Stimulated activated CD8-positive, alpha-beta memory T cell treated with anti-CD3 and anti-CD28 coated beads, Interleukin-2, amount 100 ng/mL, for 48 hours (primary cell): Measurements from ENCODE around the gene SELPLG.
"Not testable (repeated sequence)": the region's sequence is repeated elsewhere in the genome, so short reads cannot be mapped to it uniquely, and the experiment has no call there.

Source experiments
- DNase-seq, 2 donors: peaks; one replicate each; pipeline ENCODE4 v3.0.0-alpha.2; 2020; ENCODE audit warnings: low read depth in 2 of 2

Gene SELPLG, protein sequence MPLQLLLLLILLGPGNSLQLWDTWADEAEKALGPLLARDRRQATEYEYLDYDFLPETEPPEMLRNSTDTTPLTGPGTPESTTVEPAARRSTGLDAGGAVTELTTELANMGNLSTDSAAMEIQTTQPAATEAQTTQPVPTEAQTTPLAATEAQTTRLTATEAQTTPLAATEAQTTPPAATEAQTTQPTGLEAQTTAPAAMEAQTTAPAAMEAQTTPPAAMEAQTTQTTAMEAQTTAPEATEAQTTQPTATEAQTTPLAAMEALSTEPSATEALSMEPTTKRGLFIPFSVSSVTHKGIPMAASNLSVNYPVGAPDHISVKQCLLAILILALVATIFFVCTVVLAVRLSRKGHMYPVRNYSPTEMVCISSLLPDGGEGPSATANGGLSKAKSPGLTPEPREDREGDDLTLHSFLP

DNA sequence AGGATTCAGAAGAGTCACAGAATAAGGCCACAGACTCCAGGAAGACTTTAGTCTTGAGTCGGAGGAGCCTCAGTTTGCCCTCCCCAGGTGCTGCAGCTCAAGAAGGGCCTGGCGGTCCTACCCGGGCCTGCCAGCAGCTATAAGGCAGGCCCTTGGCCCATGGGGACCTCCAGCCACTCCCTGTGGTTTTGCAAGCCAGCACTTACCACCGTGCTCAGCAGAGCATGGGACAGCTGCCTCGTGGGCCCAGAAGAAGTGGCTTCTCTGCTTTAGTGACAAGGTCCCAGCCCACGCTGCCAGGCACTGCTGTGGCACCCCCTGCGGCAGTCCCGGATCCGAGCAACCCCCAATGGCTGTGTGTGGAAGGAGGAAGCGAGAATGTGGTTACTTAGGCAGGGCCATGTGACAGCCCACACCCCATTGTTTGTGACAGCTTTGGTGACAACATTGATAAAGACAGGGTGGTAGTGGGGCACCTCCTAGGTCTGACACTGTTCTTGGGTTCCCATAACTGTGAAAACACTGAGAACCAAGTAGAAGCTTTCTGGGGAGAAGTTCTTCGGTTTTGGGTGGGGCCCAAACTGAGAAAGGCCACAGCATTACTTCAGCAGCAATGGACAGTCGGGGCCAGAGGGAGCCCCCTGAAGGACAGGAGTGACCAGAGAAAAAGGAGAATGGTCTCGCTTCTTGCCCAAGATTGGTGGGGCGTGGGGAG, at the start of gene SELPLG:
TSS of gene SELPLG (minus strand) at position 361 of the 715 bp plus-strand sequence. CDS start 9,587 bp downstream, outside the sequence.
- DNase-seq: peak; percentile 70 to 78

GRCh38 chr12:108681317-108681716, 47.6 kb upstream of the SELPLG start:
- no peak for DNase-seq

DNA sequence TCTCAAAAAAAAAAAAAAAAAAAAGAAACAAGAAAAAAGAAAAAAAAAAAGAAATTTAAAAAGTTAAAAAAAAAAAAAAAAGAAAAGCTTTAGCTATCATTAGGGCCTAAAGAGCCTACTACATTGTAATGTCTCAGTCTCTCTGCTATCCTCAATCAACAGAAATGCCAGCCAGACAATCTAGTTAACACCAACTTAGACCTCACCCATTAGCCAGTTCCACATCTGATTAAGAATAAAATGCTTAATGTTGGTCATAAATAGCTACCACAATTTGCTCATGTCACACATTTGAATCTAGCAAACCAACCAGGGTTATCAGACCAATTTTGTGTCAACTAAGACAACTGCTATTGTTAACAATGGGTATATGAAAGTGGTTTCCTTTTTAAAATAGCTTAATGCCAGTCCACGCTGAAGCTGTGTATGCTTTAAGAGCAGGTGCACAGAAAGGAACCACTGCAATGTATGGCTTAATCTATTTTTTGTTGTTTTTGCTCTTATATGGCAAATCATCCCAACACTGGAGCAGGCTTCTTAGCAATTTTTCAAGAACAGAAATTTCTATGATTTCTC, 45.5 kb upstream of the SELPLG start:
- DNase-seq: no peak

- no peak for DNase-seq
Measured at GRCh38 chr12:108678104-108678730, 44.5 kb upstream of the SELPLG start.

- no peak for DNase-seq
Measured at GRCh38 chr12:108677381-108677780, 43.7 kb upstream of the SELPLG start.

- no peak for DNase-seq
Measured at GRCh38 chr12:108676707-108677106, 43.0 kb upstream of the SELPLG start.

GRCh38 chr12:108675792-108676191, 42.1 kb upstream of the SELPLG start:
- DNase-seq: no peak

DNA sequence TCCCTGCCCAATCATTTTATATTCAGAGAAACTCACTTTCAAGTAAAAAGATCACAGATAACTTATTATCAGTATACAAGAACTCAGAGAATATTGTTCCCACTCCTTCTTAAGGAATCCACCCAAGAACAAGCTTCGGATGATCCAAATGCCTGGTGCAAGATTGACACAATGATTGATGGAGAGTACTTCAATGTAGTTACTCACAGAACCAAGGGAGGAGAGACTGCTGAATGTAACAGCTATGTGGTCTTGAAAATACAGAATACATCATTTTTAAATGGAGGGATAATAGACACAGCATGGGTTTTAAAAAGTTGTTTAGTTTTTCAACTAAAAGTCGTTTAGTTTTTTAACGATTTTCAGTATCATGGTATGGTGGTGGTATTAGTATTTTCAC, 38.4 kb upstream of the SELPLG start:
- no peak for DNase-seq

GRCh38 chr12:108671110-108671509, 37.4 kb upstream of the SELPLG start:
- DNase-seq: no peak

DNA sequence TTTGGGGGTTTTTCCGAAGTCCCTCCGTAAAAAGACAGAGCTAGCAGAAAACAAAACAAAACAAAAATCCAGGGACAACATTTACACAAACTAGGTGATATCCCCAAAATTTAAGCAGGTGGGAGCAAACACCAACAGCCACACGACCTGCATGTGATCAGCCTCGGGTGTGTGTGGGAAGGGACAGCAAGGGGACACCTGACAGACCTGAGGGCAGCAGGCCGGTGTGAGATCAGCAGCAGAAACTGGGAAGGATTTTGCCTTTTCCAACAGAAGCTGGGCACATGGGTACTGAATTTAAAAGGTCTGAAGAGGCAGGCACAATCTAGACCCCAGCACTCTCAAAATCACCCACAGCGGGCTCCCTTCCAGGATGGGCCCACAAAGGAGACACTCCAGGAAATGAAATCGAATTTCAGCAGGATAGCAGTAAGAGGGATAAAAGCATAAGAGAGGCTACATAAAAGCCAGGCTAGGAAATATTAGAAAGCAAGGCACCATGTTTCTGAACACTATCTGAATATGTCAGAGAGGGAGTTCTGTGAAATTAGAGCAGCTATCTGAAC, 36.5 kb upstream of the SELPLG start:
- DNase-seq: no peak

DNA sequence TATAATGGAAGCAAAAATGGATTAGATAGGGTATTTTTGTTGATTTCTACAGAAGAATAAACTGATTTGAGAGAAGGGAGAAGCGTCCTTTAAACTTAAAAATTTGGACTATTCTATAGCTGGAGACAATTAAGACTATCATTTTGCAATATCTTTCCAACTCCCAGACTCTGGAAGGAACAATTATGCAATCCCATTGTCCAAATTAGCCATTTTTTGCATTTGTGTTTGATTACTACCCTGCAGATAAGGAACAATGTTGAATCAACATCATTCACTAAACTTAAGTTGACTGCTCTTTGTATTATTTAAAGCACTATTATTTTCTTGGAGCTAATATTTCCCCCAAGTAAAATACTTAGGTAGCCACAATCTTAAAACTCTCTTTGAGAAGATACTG, 34.8 kb upstream of the SELPLG start:
- DNase-seq: no peak

- DNase-seq: no peak
Measured at GRCh38 chr12:108668063-108668462, 34.4 kb upstream of the SELPLG start.

DNA sequence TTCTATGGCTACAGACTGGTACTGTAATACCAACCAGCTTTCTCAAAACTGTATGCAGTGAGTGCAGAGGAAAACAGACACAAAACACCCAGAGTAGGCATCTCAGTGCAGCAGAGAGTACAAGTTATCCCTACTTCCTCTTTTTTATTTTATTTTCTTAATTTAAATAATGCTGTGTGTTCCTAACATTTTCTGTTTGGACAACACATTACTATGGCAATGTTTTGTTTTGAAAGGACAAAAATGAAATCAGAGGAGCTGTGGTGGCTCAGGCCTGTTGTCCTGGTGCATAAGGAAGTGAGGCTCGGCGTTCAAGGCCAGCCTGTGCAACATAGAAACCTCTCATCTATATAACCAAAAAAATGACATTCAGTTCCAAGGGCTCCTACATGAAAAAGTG, 33.7 kb upstream of the SELPLG start:
- DNase-seq: no peak

DNA sequence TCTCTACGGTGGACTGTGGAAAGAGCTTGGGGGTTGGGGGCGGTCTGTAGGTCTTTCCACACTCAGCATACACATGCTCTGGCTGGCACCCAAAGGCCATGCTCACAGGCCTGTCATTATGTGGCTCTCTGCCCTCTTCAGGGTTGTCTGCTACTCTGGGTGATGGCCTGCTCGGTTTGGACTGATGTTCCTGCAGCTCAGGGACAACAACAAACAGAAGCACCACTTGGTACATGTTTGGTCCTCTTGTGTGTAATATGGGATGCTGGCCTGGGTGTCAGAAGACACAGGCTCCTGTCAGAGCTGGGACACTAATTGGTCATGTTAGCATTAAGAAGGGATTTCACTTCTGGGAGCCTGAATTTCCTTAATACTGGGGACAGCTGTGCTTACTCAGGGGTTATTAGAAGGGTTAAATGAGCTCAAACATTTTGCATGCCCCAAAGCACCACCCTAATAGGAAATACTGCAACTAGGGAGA, 32.7 kb upstream of the SELPLG start:
- DNase-seq: no peak

DNA sequence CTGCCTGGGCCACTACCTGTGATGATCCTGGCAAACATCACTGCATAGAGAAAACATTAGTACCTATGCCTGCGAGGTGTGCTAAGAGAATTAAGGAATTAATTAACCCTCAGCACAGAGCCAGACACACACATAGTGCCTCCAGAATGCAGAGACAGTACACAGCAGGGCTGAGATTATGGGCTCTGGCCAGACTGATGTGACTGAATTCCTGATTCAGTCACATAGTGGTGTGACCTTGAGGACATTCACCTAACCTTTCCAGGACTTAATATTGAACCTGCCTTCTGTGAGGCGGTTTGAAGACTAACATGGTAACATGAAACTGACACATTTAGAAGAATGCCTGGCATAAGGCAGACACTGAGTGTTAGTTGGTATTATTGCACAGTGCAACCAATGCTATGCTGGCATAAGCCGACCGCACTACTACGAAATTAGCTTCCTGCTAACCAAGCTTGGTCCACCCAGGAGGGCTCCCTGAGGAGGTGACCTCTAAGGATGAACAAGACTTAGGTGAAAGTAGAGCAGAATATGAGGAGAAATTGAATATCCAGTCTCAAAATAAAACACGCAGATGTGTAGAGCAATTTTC, 32.0 kb upstream of the SELPLG start:
- no peak for DNase-seq

- peak; percentile 61 to 68 for DNase-seq
Measured at GRCh38 chr12:108664338-108665258, 30.9 kb upstream of the SELPLG start.

GRCh38 chr12:108663324-108664015, 29.8 kb upstream of the SELPLG start:
- no peak for DNase-seq

DNA sequence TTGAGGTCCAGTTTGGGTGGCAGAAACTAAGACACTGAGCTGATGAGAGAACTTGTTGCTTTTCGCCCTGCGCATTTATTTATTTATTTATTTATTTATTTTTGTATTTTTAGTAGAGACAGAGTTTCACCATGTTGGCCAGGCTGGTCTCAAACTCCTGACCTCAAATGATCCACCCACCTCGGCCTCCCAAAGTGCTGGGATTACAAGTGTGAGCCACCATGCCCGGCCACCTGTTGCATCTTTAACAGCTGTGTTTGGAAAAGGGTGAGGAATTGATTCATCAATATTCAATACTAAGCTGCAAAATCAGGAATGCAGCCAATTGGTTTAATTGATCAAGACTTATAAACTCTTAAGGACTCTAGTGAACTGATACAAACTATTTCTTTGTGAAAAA, 24.4 kb upstream of the SELPLG start:
- DNase-seq: not testable (repeated sequence)

DNA sequence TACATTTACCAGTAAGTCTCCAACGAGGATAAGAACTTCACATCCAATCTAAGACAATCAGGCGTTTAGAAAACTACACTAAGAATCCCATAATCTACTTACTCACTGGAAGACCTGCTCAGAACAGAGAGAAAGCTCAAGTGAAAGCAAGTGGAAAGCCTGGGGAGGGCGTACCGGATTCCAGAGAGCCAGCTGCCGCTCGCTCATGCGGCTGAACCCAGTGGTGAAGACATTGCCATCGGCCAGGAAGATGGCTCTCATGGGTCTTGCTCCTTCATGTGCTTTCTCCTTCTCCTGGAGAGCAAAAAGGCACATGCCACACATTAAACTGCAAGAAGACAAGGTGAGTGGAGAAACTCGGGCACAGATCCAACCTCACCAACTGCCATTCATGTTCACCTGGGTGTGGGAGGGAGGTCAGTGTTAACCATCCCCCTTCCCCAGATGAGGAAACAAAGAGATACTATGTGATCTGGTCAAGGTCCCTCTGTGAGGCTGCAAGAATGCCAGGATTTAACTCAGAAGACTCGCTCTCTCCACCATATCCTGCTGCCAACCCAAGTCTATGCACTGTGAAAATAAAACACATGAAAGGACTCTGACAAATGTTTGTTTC, 23.5 kb upstream of the SELPLG start:
- DNase-seq: no peak
